ENCODE results near the gene SPDEF.

Gene SPDEF

GRCh38 chr6:34519971-34520644 lies 36.0 kb downstream of the SPDEF start:
- H3K9me3 ChIP-seq (ENCODE audit: control insufficient read depth, insufficient read depth, low read length), result no peaks in the 10 kb centered on the region
- no peak overlapping the region for H3K4me3 ChIP-seq (ENCODE audit: low read length)
- no peak overlapping the region for H3K4me2 ChIP-seq (ENCODE audit: low read length)
- no peaks in the 10 kb centered on the region for H4K20me1 ChIP-seq (ENCODE audit: control insufficient read depth, insufficient read depth, low read depth, low read length)
- TF ChIP-seq CTCF (IDR thresholded peaks at IDR 0.05; ENCODE audit: low read depth, low read length, poor library complexity, severe bottlenecking) (no peak), EZH2phosphoT487 (IDR thresholded peaks at IDR 0.05; ENCODE audit: borderline replicate concordance, low read length) (no peak)
- H3K27me3 ChIP-seq (ENCODE audit: control insufficient read depth, low read length), result no peaks in the 10 kb centered on the region
- no peaks in the 10 kb centered on the region for H3K36me3 ChIP-seq (ENCODE audit: control insufficient read depth, low read length)
- H3K79me2 ChIP-seq (ENCODE audit: control insufficient read depth, low read length), result no peaks in the 10 kb centered on the region
- no peaks in the 10 kb centered on the region for H3F3A ChIP-seq (ENCODE audit: control insufficient read depth, insufficient read depth)
- H3K9me2 ChIP-seq (replicated peaks; ENCODE audit: control insufficient read depth, low read length), result no peaks in the 10 kb centered on the region
- no peaks in the 10 kb centered on the region for H3K4me1 ChIP-seq (ENCODE audit: control insufficient read depth, low read length)
- H3K27ac ChIP-seq (ENCODE audit: low read depth, low read length), result no peak overlapping the region

GRCh38 chr6:34518669-34519365 lies 37.3 kb downstream of the SPDEF start:
- Histone ChIP-seq H3F3A (ENCODE audit: control insufficient read depth, insufficient read depth) (no peaks in the 10 kb centered on the region), H3K27ac (ENCODE audit: low read depth, low read length) (no peak overlapping the region), H3K9me2 (replicated peaks; ENCODE audit: control insufficient read depth, low read length) (no peaks in the 10 kb centered on the region), H3K4me3 (ENCODE audit: low read length) (no peak overlapping the region), H3K27me3 (ENCODE audit: control insufficient read depth, low read length) (no peaks in the 10 kb centered on the region), H3K9me3 (ENCODE audit: control insufficient read depth, insufficient read depth, low read length) (no peaks in the 10 kb centered on the region), H3K79me2 (ENCODE audit: control insufficient read depth, low read length) (no peaks in the 10 kb centered on the region), H3K36me3 (ENCODE audit: control insufficient read depth, low read length) (no peaks in the 10 kb centered on the region), H4K20me1 (ENCODE audit: control insufficient read depth, insufficient read depth, low read depth, low read length) (no peaks in the 10 kb centered on the region), H3K4me1 (ENCODE audit: control insufficient read depth, low read length) (no peaks in the 10 kb centered on the region), H3K4me2 (ENCODE audit: low read length) (no peak overlapping the region)
- TF ChIP-seq EZH2phosphoT487 (IDR thresholded peaks at IDR 0.05; ENCODE audit: borderline replicate concordance, low read length), result no peak
- TF ChIP-seq CTCF (IDR thresholded peaks at IDR 0.05; ENCODE audit: low read depth, low read length, poor library complexity, severe bottlenecking), result no peak

- H3K9me2 ChIP-seq (replicated peaks; ENCODE audit: control insufficient read depth, low read length), result no peaks in the 10 kb centered on the region
Measured at GRCh38 chr6:34517966-34518365, 38.2 kb downstream of the SPDEF start.

More at GRCh38 chr6:34517966-34518365, 38.2 kb downstream of the SPDEF start:
- H4K20me1 ChIP-seq (ENCODE audit: control insufficient read depth, insufficient read depth, low read depth, low read length), result peaks cover 4% of the 10 kb centered on the region; the same call in 1 of the 2 replicates
- H3K4me1 ChIP-seq (ENCODE audit: control insufficient read depth, low read length), result no peaks in the 10 kb centered on the region
- H3K4me2 ChIP-seq (ENCODE audit: low read length), result no peak overlapping the region
- TF ChIP-seq CTCF (IDR thresholded peaks at IDR 0.05; ENCODE audit: low read depth, low read length, poor library complexity, severe bottlenecking) (no peak), EZH2phosphoT487 (IDR thresholded peaks at IDR 0.05; ENCODE audit: borderline replicate concordance, low read length) (no peak)
- H3K27ac ChIP-seq (ENCODE audit: low read depth, low read length), result no peak overlapping the region
- H3F3A ChIP-seq (ENCODE audit: control insufficient read depth, insufficient read depth), result no peaks in the 10 kb centered on the region
- H3K36me3 ChIP-seq (ENCODE audit: control insufficient read depth, low read length), result no peaks in the 10 kb centered on the region
- no peak overlapping the region for H3K4me3 ChIP-seq (ENCODE audit: low read length)
- no peaks in the 10 kb centered on the region for H3K9me3 ChIP-seq (ENCODE audit: control insufficient read depth, insufficient read depth, low read length)
- no peaks in the 10 kb centered on the region for H3K27me3 ChIP-seq (ENCODE audit: control insufficient read depth, low read length)
- no peaks in the 10 kb centered on the region for H3K79me2 ChIP-seq (ENCODE audit: control insufficient read depth, low read length)

Data from DOHH2 (cell line).